ENCODE measurements around the gene RASAL2.

Gene RASAL2

GRCh38 chr1:178098262-178098661 lies 4.4 kb downstream of the RASAL2 start:
- Histone ChIP-seq H3K27ac (no peak overlapping the region), H3K4me3 (ENCODE audit: low read depth in 1 of 2, low read length in 1 of 2) (no peak overlapping the region), H3K9me3 (no peaks in the 10 kb centered on the region), H3K27me3 (peaks cover 86% of the 10 kb centered on the region), H3K4me1 (ENCODE audit: control insufficient read depth in 1 of 2, insufficient read depth in 1 of 2, low read depth in 1 of 2, low read length in 1 of 2) (peaks cover 11 to 25% of the 10 kb centered on the region in 2 experiments), H3K36me3 (no peaks in the 10 kb centered on the region)
- TF ChIP-seq, protein P1, sequence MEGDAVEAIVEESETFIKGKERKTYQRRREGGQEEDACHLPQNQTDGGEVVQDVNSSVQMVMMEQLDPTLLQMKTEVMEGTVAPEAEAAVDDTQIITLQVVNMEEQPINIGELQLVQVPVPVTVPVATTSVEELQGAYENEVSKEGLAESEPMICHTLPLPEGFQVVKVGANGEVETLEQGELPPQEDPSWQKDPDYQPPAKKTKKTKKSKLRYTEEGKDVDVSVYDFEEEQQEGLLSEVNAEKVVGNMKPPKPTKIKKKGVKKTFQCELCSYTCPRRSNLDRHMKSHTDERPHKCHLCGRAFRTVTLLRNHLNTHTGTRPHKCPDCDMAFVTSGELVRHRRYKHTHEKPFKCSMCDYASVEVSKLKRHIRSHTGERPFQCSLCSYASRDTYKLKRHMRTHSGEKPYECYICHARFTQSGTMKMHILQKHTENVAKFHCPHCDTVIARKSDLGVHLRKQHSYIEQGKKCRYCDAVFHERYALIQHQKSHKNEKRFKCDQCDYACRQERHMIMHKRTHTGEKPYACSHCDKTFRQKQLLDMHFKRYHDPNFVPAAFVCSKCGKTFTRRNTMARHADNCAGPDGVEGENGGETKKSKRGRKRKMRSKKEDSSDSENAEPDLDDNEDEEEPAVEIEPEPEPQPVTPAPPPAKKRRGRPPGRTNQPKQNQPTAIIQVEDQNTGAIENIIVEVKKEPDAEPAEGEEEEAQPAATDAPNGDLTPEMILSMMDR (IDR thresholded peaks at IDR 0.05), result no peak

DNA sequence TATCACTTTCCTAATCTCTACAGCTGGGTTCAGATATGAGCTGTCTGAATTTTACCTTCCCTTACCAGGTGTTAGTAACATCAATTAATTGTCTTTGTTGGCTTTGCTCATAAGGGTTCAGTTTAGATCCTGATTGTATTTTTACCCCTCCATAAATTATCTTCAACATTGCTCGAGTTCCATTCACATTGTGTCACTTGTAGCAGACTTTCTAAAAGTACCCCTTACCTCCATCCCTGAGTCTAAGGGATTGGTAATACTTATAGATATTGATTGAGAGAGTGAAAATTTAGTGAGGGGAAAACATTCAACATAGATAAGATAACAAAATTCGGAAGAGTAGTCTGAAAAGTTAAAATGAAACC lies 7.3 kb downstream of the RASAL2 start:
- H3K27me3 ChIP-seq, result peaks cover 57% of the 10 kb centered on the region
- H3K9me3 ChIP-seq, result no peaks in the 10 kb centered on the region
- H3K4me1 ChIP-seq (ENCODE audit: control insufficient read depth in 1 of 2, insufficient read depth in 1 of 2, low read depth in 1 of 2, low read length in 1 of 2), result peaks cover 9 to 12% of the 10 kb centered on the region in 2 experiments
- TF ChIP-seq, protein P1 (IDR thresholded peaks at IDR 0.05), result no peak
- H3K27ac ChIP-seq, result no peak overlapping the region
- H3K4me3 ChIP-seq (ENCODE audit: low read depth in 1 of 2, low read length in 1 of 2), result no peak overlapping the region
- no peaks in the 10 kb centered on the region for H3K36me3 ChIP-seq

- Histone ChIP-seq H3K27me3 (peaks cover 53% of the 10 kb centered on the region), H3K9me3 (no peaks in the 10 kb centered on the region), H3K36me3 (no peaks in the 10 kb centered on the region), H3K4me3 (ENCODE audit: low read depth in 1 of 2, low read length in 1 of 2) (no peak overlapping the region), H3K4me1 (ENCODE audit: control insufficient read depth in 1 of 2, insufficient read depth in 1 of 2, low read depth in 1 of 2, low read length in 1 of 2) (peaks cover 9 to 12% of the 10 kb centered on the region in 2 experiments), H3K27ac (no peak overlapping the region)
- TF ChIP-seq, protein P1 (IDR thresholded peaks at IDR 0.05), result no peak
Measured at GRCh38 chr1:178101654-178102053, 7.8 kb downstream of the RASAL2 start.

DNA sequence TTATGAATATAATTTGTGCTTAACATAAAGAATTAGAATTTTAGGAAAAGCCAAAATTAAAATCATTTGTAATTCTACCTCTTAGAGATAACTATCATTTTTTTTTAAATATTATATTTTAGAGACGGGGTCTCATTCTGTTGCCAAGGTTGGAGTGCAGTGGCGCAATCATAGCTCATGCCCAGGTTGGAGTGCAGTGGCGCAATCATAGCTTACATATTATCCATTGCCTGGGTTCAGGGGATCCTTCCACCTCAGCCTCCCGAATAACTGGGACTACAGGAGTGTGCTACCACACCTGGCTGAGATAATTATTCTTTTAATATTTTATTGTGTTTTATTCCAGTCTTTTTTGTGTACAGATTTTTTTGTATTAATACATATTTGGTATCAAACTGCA lies 8.3 kb downstream of the RASAL2 start:
- Histone ChIP-seq H3K36me3 (no peaks in the 10 kb centered on the region), H3K27ac (no peak overlapping the region), H3K9me3 (no peaks in the 10 kb centered on the region), H3K27me3 (peaks cover 47% of the 10 kb centered on the region), H3K4me3 (ENCODE audit: low read depth in 1 of 2, low read length in 1 of 2) (no peak overlapping the region), H3K4me1 (ENCODE audit: control insufficient read depth in 1 of 2, insufficient read depth in 1 of 2, low read depth in 1 of 2, low read length in 1 of 2) (peaks cover 9 to 12% of the 10 kb centered on the region in 2 experiments)
- TF ChIP-seq, protein P1 (IDR thresholded peaks at IDR 0.05), result no peak

- H3K27me3 ChIP-seq, result peaks cover 2% of the 10 kb centered on the region
- no peaks in the 10 kb centered on the region for H3K9me3 ChIP-seq
- no peaks in the 10 kb centered on the region for H3K4me1 ChIP-seq (ENCODE audit: control insufficient read depth in 1 of 2, insufficient read depth in 1 of 2, low read depth in 1 of 2, low read length in 1 of 2)
- no peak overlapping the region for H3K27ac ChIP-seq
- no peaks in the 10 kb centered on the region for H3K36me3 ChIP-seq
- H3K4me3 ChIP-seq (ENCODE audit: low read depth in 1 of 2, low read length in 1 of 2), result no peak overlapping the region
- TF ChIP-seq, protein P1 (IDR thresholded peaks at IDR 0.05), result no peak
Measured at GRCh38 chr1:178107823-178108222, 13.9 kb downstream of the RASAL2 start.

Measured in neutrophil (primary cell).